ENCODE data around the gene PLSCR3. TPM values are rescaled to one million over a fixed set of nuclear protein-coding genes. Genes with fewer than 3 reads are reported as not detected.
A peak's percentile ranks its signal among the peaks of the same experiment; 100 is the strongest.

PLSCR3 gene
- total RNA-seq, 2 experiments from 2014 or later = 66.3 to 70.3 TPM

DNA sequence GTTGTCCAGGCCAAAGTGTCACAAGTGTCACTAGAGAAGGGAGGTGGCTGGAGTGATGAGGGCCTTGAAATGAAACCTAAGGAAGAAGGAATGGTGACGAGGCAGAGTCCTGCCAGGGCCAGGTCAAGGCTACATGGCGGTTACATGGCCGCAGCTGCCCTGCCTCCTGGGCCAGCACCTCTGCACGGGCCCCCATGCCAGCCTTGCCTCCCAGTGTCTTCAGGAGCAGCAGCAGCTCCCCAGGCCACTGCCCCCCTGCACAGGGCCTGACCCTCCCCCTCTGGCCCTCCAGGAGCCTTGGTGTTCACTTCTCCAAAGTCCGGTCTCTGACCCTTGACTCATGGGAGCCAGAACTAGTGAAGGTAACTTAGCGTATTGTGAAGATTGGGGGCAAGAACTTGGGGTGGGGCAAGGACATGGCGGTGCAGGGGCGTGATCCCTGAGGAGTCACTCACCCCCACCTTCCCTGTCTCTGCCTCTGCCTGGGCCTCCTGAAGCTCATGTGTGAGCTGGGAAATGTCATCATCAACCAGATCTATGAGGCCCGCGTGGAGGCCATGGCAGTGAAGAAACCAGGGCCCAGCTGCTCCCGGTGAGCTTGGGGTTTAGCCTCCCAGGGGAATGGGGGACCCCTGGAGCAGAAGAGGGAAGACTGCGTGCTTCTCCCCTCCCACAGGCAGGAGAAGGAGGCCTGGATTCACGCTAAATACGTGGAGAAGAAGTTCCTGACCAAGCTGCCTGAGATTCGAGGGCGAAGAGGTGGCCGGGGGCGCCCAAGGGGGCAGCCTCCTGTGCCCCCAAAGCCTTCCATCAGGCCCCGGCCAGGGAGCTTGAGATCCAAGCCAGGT lies 46.5 kb downstream of the PLSCR3 start:
- H3K9me3 ChIP-seq (ENCODE audit: control insufficient read depth in 1 of 2, insufficient read depth in 1 of 2, low read length in 2 of 2) = no peaks in the 10 kb centered on the region
- H3K4me1 ChIP-seq (ENCODE audit: insufficient read depth, low read length) = peaks cover 49% of the 10 kb centered on the region
- no peak overlapping the region for H3K4me3 ChIP-seq (ENCODE audit: low read length)
- Mint-ChIP-seq H3K27me3 (no peaks in the 10 kb centered on the region), H3K27ac (peak overlapping the region; percentile 49), H3K36me3 (ENCODE audit: low read depth) (peaks cover 77% of the 10 kb centered on the region), H3K4me3 (no peak overlapping the region), H3K9me3 (no peaks in the 10 kb centered on the region), H3K4me1 (ENCODE audit: low read depth) (peaks cover 35% of the 10 kb centered on the region)
- ChIA-PET CTCF (interaction anchor here (1.0 kb wide), 1 partner anchor 8 kb away, joined by 3 read pairs; no protein-coding TSS in a partner anchor), POLR2A (interaction anchor here (1.1 to 5.6 kb wide), 4 partner anchors 11 to 34 kb away, joined by 3 to 96 read pairs (median 6); partner anchors contain the start of genes ACAP1, GPS2 and NEURL4)
- peaks cover 75% of the 10 kb centered on the region for H3K36me3 ChIP-seq (ENCODE audit: insufficient read depth, low read length)
- no peaks in the 10 kb centered on the region for H3K27me3 ChIP-seq (ENCODE audit: control insufficient read depth in 1 of 2, insufficient read depth in 2 of 2, low read length in 2 of 2)
- no peak for DNase-seq
- intact Hi-C loops (cut with DNase I, micrococcal nuclease) = loop anchor here in 1 of 2 experiments (2.0 kb wide), 1 partner anchor 23 kb away; no protein-coding TSS in a partner anchor
- TF ChIP-seq, protein P1, sequence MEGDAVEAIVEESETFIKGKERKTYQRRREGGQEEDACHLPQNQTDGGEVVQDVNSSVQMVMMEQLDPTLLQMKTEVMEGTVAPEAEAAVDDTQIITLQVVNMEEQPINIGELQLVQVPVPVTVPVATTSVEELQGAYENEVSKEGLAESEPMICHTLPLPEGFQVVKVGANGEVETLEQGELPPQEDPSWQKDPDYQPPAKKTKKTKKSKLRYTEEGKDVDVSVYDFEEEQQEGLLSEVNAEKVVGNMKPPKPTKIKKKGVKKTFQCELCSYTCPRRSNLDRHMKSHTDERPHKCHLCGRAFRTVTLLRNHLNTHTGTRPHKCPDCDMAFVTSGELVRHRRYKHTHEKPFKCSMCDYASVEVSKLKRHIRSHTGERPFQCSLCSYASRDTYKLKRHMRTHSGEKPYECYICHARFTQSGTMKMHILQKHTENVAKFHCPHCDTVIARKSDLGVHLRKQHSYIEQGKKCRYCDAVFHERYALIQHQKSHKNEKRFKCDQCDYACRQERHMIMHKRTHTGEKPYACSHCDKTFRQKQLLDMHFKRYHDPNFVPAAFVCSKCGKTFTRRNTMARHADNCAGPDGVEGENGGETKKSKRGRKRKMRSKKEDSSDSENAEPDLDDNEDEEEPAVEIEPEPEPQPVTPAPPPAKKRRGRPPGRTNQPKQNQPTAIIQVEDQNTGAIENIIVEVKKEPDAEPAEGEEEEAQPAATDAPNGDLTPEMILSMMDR (IDR thresholded peaks at IDR 0.05) = no peak
- no peak overlapping the region for H3K27ac ChIP-seq (ENCODE audit: low read depth in 1 of 2, low read length in 2 of 2)
- no peak for ATAC-seq (ENCODE audit: poor library complexity)

DNA sequence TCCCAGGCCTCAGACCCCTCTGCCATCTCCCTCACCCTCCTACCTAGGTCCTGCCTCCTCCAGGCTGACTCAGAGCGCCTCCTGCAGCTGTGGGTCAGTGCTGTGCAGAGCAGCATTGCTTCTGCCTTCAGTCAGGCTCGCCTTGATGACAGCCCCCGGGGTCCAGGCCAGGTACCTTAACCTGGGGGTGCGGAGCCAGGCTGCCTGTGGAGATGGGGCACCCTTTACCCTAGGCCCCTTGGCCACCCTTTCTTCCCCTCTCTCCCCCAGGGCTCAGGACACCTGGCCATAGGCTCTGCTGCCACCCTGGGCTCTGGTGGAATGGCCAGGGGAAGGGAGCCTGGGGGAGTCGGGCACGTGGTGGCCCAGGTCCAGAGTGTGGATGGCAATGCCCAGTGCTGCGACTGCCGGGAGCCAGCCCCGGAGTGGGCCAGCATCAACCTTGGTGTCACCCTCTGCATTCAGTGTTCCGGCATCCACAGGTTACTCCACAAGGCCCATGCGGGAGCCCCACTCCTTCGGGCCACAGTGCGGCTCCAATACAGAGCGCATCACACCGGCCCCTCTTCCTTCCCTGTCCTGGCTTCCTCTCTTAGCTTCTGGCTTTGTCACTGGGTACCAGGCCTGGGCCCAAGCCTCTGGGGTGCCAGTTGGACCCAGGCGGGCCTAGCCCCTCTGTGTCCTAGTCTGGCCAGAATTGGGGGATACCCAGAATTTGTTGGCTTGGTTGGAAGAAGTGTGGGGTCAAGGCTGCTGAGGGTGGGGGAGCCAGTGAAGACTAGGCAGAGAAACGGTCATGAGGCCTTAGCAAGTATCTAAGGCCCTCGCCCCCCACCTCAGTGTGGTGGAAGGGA lies 47.3 kb downstream of the PLSCR3 start:
- H3K4me3 Mint-ChIP-seq = no peak overlapping the region
- H3K36me3 ChIP-seq (ENCODE audit: insufficient read depth, low read length) = peaks cover 84% of the 10 kb centered on the region
- DNase-seq = no peak
- intact Hi-C loops (cut with DNase I, micrococcal nuclease) = loop anchor here (1.0 to 2.0 kb wide), 2 partner anchors 22 to 67 kb away; no protein-coding TSS in a partner anchor
- no peaks in the 10 kb centered on the region for H3K27me3 Mint-ChIP-seq
- H3K4me1 Mint-ChIP-seq (ENCODE audit: low read depth) = peaks cover 29% of the 10 kb centered on the region
- H3K9me3 ChIP-seq (ENCODE audit: control insufficient read depth in 1 of 2, insufficient read depth in 1 of 2, low read length in 2 of 2) = no peaks in the 10 kb centered on the region
- H3K4me1 ChIP-seq (ENCODE audit: insufficient read depth, low read length) = peaks cover 45% of the 10 kb centered on the region
- TF ChIP-seq, protein P1 (IDR thresholded peaks at IDR 0.05) = no peak
- ATAC-seq (ENCODE audit: poor library complexity) = no peak
- H3K27ac ChIP-seq (ENCODE audit: low read depth in 1 of 2, low read length in 2 of 2) = no peak overlapping the region
- CTCF ChIA-PET = no interaction called here
- no peak overlapping the region for H3K4me3 ChIP-seq (ENCODE audit: low read length)
- POLR2A ChIA-PET = interaction anchor here (1.1 to 5.6 kb wide), 3 partner anchors 10 to 18 kb away, joined by 3 to 96 read pairs (median 21); partner anchors contain the start of genes ACAP1 and NEURL4
- H3K36me3 Mint-ChIP-seq (ENCODE audit: low read depth) = peaks cover 81% of the 10 kb centered on the region
- H3K27me3 ChIP-seq (ENCODE audit: control insufficient read depth in 1 of 2, insufficient read depth in 2 of 2, low read length in 2 of 2) = no peaks in the 10 kb centered on the region
- H3K27ac Mint-ChIP-seq = peak overlapping the region; percentile 36
- no peaks in the 10 kb centered on the region for H3K9me3 Mint-ChIP-seq

DNA sequence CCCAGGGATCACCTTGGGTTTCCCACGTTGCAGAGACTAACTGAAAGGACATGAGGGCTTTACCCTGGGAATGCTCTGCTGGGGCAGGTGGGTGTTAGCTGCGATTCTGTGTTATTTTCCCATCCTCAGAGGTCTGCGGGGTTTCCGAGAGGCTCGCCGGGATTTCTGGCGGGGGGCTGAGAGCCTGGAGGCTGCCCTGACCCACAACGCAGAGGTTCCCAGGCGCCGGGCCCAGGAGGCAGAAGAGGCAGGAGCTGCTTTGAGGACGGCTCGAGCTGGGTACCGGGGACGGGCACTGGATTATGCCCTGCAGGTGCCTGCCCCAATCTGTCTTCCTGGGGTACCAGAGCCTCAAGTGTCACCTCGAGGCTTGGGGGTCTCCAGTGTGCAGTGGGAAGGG lies 51.1 kb downstream of the PLSCR3 start:
- H3K4me1 ChIP-seq (ENCODE audit: insufficient read depth, low read length) = peaks cover 50% of the 10 kb centered on the region
- ChIA-PET CTCF (interaction anchor here (1.2 kb wide), 1 partner anchor 94 kb away, joined by 3 read pairs; no protein-coding TSS in a partner anchor), POLR2A (interaction anchor here (4.3 kb wide), 1 partner anchor 14 kb away, joined by 21 read pairs; the partner anchor contains the start of gene NEURL4)
- Mint-ChIP-seq H3K27ac (no peak overlapping the region), H3K27me3 (no peaks in the 10 kb centered on the region), H3K4me1 (ENCODE audit: low read depth) (peaks cover 17% of the 10 kb centered on the region), H3K4me3 (no peak overlapping the region), H3K9me3 (no peaks in the 10 kb centered on the region), H3K36me3 (ENCODE audit: low read depth) (peaks cover 84% of the 10 kb centered on the region)
- no peak for DNase-seq
- ATAC-seq (ENCODE audit: poor library complexity) = no peak
- H3K27ac ChIP-seq (ENCODE audit: low read depth in 1 of 2, low read length in 2 of 2) = peak overlapping the region in 1 of 2 donors; percentile 10
- H3K27me3 ChIP-seq (ENCODE audit: control insufficient read depth in 1 of 2, insufficient read depth in 2 of 2, low read length in 2 of 2) = no peaks in the 10 kb centered on the region
- intact Hi-C loops (cut with DNase I, micrococcal nuclease) = no loop called here
- no peak overlapping the region for H3K4me3 ChIP-seq (ENCODE audit: low read length)
- TF ChIP-seq, protein P1 (IDR thresholded peaks at IDR 0.05) = no peak
- H3K36me3 ChIP-seq (ENCODE audit: insufficient read depth, low read length) = peaks cover 98% of the 10 kb centered on the region
- H3K9me3 ChIP-seq (ENCODE audit: control insufficient read depth in 1 of 2, insufficient read depth in 1 of 2, low read length in 2 of 2) = no peaks in the 10 kb centered on the region

Data from CD4-positive, alpha-beta T cell (primary cell).